SJCRH30 (cell line): ENCODE measurements around the gene HELQ. TPM values are rescaled to one million over a fixed set of nuclear protein-coding genes. Genes with fewer than 3 reads are reported as not detected.

ENCODE experiments used
- DNase-seq, 2 experiments: peaks; one replicate each; pipeline ENCODE4 v3.0.0-alpha.2; 2015 to 2020
- H3K27ac ChIP-seq: fragments of 250-450 bp; sonication (Bioruptor Pico); 2 replicates; pipeline ENCODE4 v1.5.1; 2020; ENCODE audit warnings: mild to moderate bottlenecking, moderate library complexity
- H3K27me3 ChIP-seq: fragments of 250-450 bp; sonication (Bioruptor Pico); 2 replicates; pipeline ENCODE4 v1.5.1; 2020; ENCODE audit warnings: mild to moderate bottlenecking, moderate library complexity
- H3K36me3 ChIP-seq: fragments of 250-450 bp; sonication (Bioruptor Pico); 2 replicates; pipeline ENCODE4 v1.5.1; 2020; ENCODE audit warnings: mild to moderate bottlenecking, moderate library complexity
- H3K4me1 ChIP-seq: fragments of 250-450 bp; sonication (Bioruptor Pico); 2 replicates; pipeline ENCODE4 v1.5.1; 2020; ENCODE audit warnings: mild to moderate bottlenecking, moderate library complexity
- H3K4me3 ChIP-seq: fragments of 250-450 bp; sonication (Bioruptor Pico); 2 replicates; pipeline ENCODE4 v1.5.1; 2020; ENCODE audit warnings: mild to moderate bottlenecking, moderate library complexity
- H3K9me3 ChIP-seq: fragments of 250-450 bp; sonication (Bioruptor Pico); replicated peaks from 2 replicates; pipeline ENCODE4 v1.5.1; 2020; ENCODE audit warnings: mild to moderate bottlenecking, moderate library complexity
- total RNA-seq: library from RNA; depleted of rRNA; stranded (reverse); fragments of >200 nt; shearing (Covaris generic); gene quantifications from 2 replicates; pipeline ENCODE4 v1.2.3, GENCODE V29; 2014

Gene HELQ
- total RNA-seq, 1 experiment from 2014 or later = 25.9 TPM

- no peaks in the 10 kb centered on the region for H3K27me3 ChIP-seq
- H3K4me3 ChIP-seq = no peak overlapping the region
- 0 out of 2 replicates have a peak, but pooled peaks cover 2% of the 10 kb centered on the region for H3K4me1 ChIP-seq
- H3K27ac ChIP-seq = no peak overlapping the region
- no peak for DNase-seq
- no peaks in the 10 kb centered on the region for H3K36me3 ChIP-seq
- 0 out of 2 replicates have a peak, but pooled peaks cover 4% of the 10 kb centered on the region for H3K9me3 ChIP-seq
Measured at GRCh38 chr4:83392562-83392961, 63.1 kb downstream of the HELQ start.

GRCh38 chr4:83390944-83391343 is 64.7 kb downstream of the HELQ start:
- H3K4me3 ChIP-seq = no peak overlapping the region
- H3K9me3 ChIP-seq = no peaks in the 10 kb centered on the region
- 0 out of 2 replicates have a peak, but pooled peaks cover 2% of the 10 kb centered on the region for H3K4me1 ChIP-seq
- H3K36me3 ChIP-seq = no peaks in the 10 kb centered on the region
- no peak overlapping the region for H3K27ac ChIP-seq
- DNase-seq = no peak
- no peaks in the 10 kb centered on the region for H3K27me3 ChIP-seq

GRCh38 chr4:83389756-83390505 is 65.7 kb downstream of the HELQ start:
- 0 out of 2 replicates have a peak, but pooled peaks cover 2% of the 10 kb centered on the region for H3K4me1 ChIP-seq
- H3K9me3 ChIP-seq = no peaks in the 10 kb centered on the region
- no peak overlapping the region for H3K27ac ChIP-seq
- no peak for DNase-seq
- H3K36me3 ChIP-seq = no peaks in the 10 kb centered on the region
- H3K27me3 ChIP-seq = no peaks in the 10 kb centered on the region
- no peak overlapping the region for H3K4me3 ChIP-seq

- DNase-seq = no peak
Measured at GRCh38 chr4:83389037-83389720, 66.4 kb downstream of the HELQ start.

GRCh38 chr4:83388313-83388676 is 67.3 kb downstream of the HELQ start:
- peak in 1 of 2 experiments; percentile 24 for DNase-seq
- no peaks in the 10 kb centered on the region for H3K36me3 ChIP-seq
- no peaks in the 10 kb centered on the region for H3K27me3 ChIP-seq
- H3K4me3 ChIP-seq = no peak overlapping the region
- H3K9me3 ChIP-seq = no peaks in the 10 kb centered on the region
- H3K27ac ChIP-seq = no peak overlapping the region
- 0 out of 2 replicates have a peak, but pooled peaks cover 2% of the 10 kb centered on the region for H3K4me1 ChIP-seq

More at GRCh38 chr4:83389037-83389720, 66.4 kb downstream of the HELQ start:
- no peaks in the 10 kb centered on the region for H3K36me3 ChIP-seq
- no peak overlapping the region for H3K27ac ChIP-seq
- H3K4me1 ChIP-seq = 0 out of 2 replicates have a peak, but pooled peaks cover 2% of the 10 kb centered on the region
- H3K27me3 ChIP-seq = no peaks in the 10 kb centered on the region
- H3K9me3 ChIP-seq = no peaks in the 10 kb centered on the region
- no peak overlapping the region for H3K4me3 ChIP-seq

- H3K4me1 ChIP-seq = 0 out of 2 replicates have a peak, but pooled peaks cover 2% of the 10 kb centered on the region
- H3K27me3 ChIP-seq = no peaks in the 10 kb centered on the region
- DNase-seq = no peak
- no peaks in the 10 kb centered on the region for H3K9me3 ChIP-seq
- no peak overlapping the region for H3K4me3 ChIP-seq
- no peak overlapping the region for H3K27ac ChIP-seq
- no peaks in the 10 kb centered on the region for H3K36me3 ChIP-seq
Measured at GRCh38 chr4:83387476-83388312, 67.9 kb downstream of the HELQ start.

GRCh38 chr4:83387012-83387411 is 68.6 kb downstream of the HELQ start:
- no peak for DNase-seq
- no peaks in the 10 kb centered on the region for H3K27me3 ChIP-seq

GRCh38 chr4:83382850-83383249 is 72.8 kb downstream of the HELQ start:
- Histone ChIP-seq H3K27me3 (peaks cover 7% of the 10 kb centered on the region; the same call in 1 of the 2 replicates), H3K4me1 (no peaks in the 10 kb centered on the region), H3K27ac (no peak overlapping the region), H3K9me3 (peaks cover 11% of the 10 kb centered on the region; the same call in 1 of the 2 replicates), H3K4me3 (no peak overlapping the region), H3K36me3 (no peaks in the 10 kb centered on the region)
- no peak for DNase-seq

More at GRCh38 chr4:83387012-83387411, 68.6 kb downstream of the HELQ start:
- Histone ChIP-seq H3K27ac (no peak overlapping the region), H3K9me3 (no peaks in the 10 kb centered on the region), H3K4me3 (no peak overlapping the region), H3K4me1 (0 out of 2 replicates have a peak, but pooled peaks cover 2% of the 10 kb centered on the region), H3K36me3 (no peaks in the 10 kb centered on the region)

GRCh38 chr4:83381173-83381572 is 74.5 kb downstream of the HELQ start:
- no peaks in the 10 kb centered on the region for H3K4me1 ChIP-seq
- peaks cover 11% of the 10 kb centered on the region; the same call in 1 of the 2 replicates for H3K9me3 ChIP-seq
- no peak overlapping the region for H3K27ac ChIP-seq
- no peak overlapping the region for H3K4me3 ChIP-seq
- H3K36me3 ChIP-seq = no peaks in the 10 kb centered on the region
- DNase-seq = no peak
- H3K27me3 ChIP-seq = peaks cover 7% of the 10 kb centered on the region; the same call in 1 of the 2 replicates

- Histone ChIP-seq H3K27me3 (peaks cover 7% of the 10 kb centered on the region; the same call in 1 of the 2 replicates), H3K36me3 (no peaks in the 10 kb centered on the region), H3K27ac (no peak overlapping the region), H3K9me3 (peaks cover 11% of the 10 kb centered on the region; the same call in 1 of the 2 replicates), H3K4me3 (no peak overlapping the region), H3K4me1 (no peaks in the 10 kb centered on the region)
- DNase-seq = peak in 1 of 2 experiments; percentile 35
Measured at GRCh38 chr4:83378419-83378818, 77.2 kb downstream of the HELQ start.

GRCh38 chr4:83372931-83373330 is 82.7 kb downstream of the HELQ start:
- H3K36me3 ChIP-seq = no peaks in the 10 kb centered on the region
- no peak overlapping the region for H3K4me3 ChIP-seq
- H3K4me1 ChIP-seq = no peaks in the 10 kb centered on the region
- no peak overlapping the region for H3K27ac ChIP-seq
- DNase-seq = no peak
- H3K27me3 ChIP-seq = 0 out of 2 replicates have a peak, but pooled peaks cover 4% of the 10 kb centered on the region
- H3K9me3 ChIP-seq = no peaks in the 10 kb centered on the region

GRCh38 chr4:83371936-83372335 is 83.7 kb downstream of the HELQ start:
- H3K4me3 ChIP-seq = no peak overlapping the region
- peaks cover 7% of the 10 kb centered on the region; the same call in 1 of the 2 replicates for H3K27me3 ChIP-seq
- no peaks in the 10 kb centered on the region for H3K9me3 ChIP-seq
- no peaks in the 10 kb centered on the region for H3K36me3 ChIP-seq
- no peak for DNase-seq
- no peak overlapping the region for H3K27ac ChIP-seq
- no peaks in the 10 kb centered on the region for H3K4me1 ChIP-seq

- H3K4me3 ChIP-seq = no peak overlapping the region
- H3K36me3 ChIP-seq = no peaks in the 10 kb centered on the region
- peaks cover 7% of the 10 kb centered on the region; the same call in 1 of the 2 replicates for H3K27me3 ChIP-seq
- H3K9me3 ChIP-seq = no peaks in the 10 kb centered on the region
- no peak overlapping the region for H3K27ac ChIP-seq
- no peaks in the 10 kb centered on the region for H3K4me1 ChIP-seq
- no peak for DNase-seq
Measured at GRCh38 chr4:83371235-83371634, 84.4 kb downstream of the HELQ start.

GRCh38 chr4:83370640-83370906 is 85.0 kb downstream of the HELQ start:
- no peak overlapping the region for H3K4me3 ChIP-seq
- peaks cover 7% of the 10 kb centered on the region; the same call in 1 of the 2 replicates for H3K27me3 ChIP-seq
- H3K27ac ChIP-seq = no peak overlapping the region
- H3K9me3 ChIP-seq = no peaks in the 10 kb centered on the region
- H3K36me3 ChIP-seq = no peaks in the 10 kb centered on the region
- H3K4me1 ChIP-seq = no peaks in the 10 kb centered on the region
- no peak for DNase-seq
